NCI-H774 (cell line): ENCODE results near the gene C7orf57.
"Not testable (repeated sequence)": the region's sequence is repeated elsewhere in the genome, so short reads cannot be mapped to it uniquely, and the experiment has no call there.

ENCODE experiments used
- DNase-seq: peaks from one replicate; lab custom pipeline; 2025; lab: John Stamatoyannopoulos, UW

The C7orf57 gene

GRCh38 chr7:48035301-48035966 lies at the start of gene C7orf57:
Gene C7orf57 (plus strand): TSS chr7:48035543. CDS start chr7:48036309, 766 bp downstream.
- peak; percentile 68 for DNase-seq

GRCh38 chr7:47988496-47989386 lies 46.6 kb upstream of the C7orf57 start:
- DNase-seq: no peak

GRCh38 chr7:47989607-47990400 lies 45.5 kb upstream of the C7orf57 start:
- DNase-seq: not testable (repeated sequence)

- DNase-seq: no peak
These were observed 44.8 kb upstream of the C7orf57 start for GRCh38 chr7:47990592-47990991.

GRCh38 chr7:47991270-47991669 lies 44.1 kb upstream of the C7orf57 start:
- DNase-seq: no peak

- DNase-seq: peak; percentile 77
These were observed 43.5 kb upstream of the C7orf57 start for GRCh38 chr7:47991741-47992311.

GRCh38 chr7:47992446-47992845 lies 42.9 kb upstream of the C7orf57 start:
- DNase-seq: no peak

GRCh38 chr7:47999413-47999812 lies 35.9 kb upstream of the C7orf57 start:
- DNase-seq: no peak

- not testable (repeated sequence) for DNase-seq
These were observed 35.2 kb upstream of the C7orf57 start for GRCh38 chr7:48000164-48000563.

- DNase-seq: no peak
These were observed 31.3 kb upstream of the C7orf57 start for GRCh38 chr7:48004032-48004431.

- no peak for DNase-seq
These were observed 30.7 kb upstream of the C7orf57 start for GRCh38 chr7:48004638-48005037.

- DNase-seq: no peak
These were observed 28.5 kb upstream of the C7orf57 start for GRCh38 chr7:48006866-48007265.

GRCh38 chr7:48009257-48009656 lies 26.1 kb upstream of the C7orf57 start:
- DNase-seq: no peak

GRCh38 chr7:48009954-48010353 lies 25.4 kb upstream of the C7orf57 start:
- no peak for DNase-seq

GRCh38 chr7:48011323-48011722 lies 24.0 kb upstream of the C7orf57 start:
- no peak for DNase-seq

- DNase-seq: no peak
These were observed 23.4 kb upstream of the C7orf57 start for GRCh38 chr7:48011951-48012350.

GRCh38 chr7:48016641-48017040 lies 18.7 kb upstream of the C7orf57 start:
- no peak for DNase-seq

- DNase-seq: no peak
These were observed 17.7 kb upstream of the C7orf57 start for GRCh38 chr7:48017674-48018073.

- no peak for DNase-seq
These were observed 9.7 kb upstream of the C7orf57 start for GRCh38 chr7:48025624-48026023.

GRCh38 chr7:48028938-48029337 lies 6.4 kb upstream of the C7orf57 start, which contains the start of gene SUN3:
Gene SUN3 (minus strand): TSS chr7:48029107. CDS start chr7:48028938, 169 bp downstream.
- DNase-seq: no peak

- DNase-seq: no peak
These were observed 4.2 kb upstream of the C7orf57 start for GRCh38 chr7:48031111-48031510.

GRCh38 chr7:48033922-48034321 lies 1.4 kb upstream of the C7orf57 start:
- no peak for DNase-seq
